Measurements from ENCODE around the gene VPREB3.

DNA sequence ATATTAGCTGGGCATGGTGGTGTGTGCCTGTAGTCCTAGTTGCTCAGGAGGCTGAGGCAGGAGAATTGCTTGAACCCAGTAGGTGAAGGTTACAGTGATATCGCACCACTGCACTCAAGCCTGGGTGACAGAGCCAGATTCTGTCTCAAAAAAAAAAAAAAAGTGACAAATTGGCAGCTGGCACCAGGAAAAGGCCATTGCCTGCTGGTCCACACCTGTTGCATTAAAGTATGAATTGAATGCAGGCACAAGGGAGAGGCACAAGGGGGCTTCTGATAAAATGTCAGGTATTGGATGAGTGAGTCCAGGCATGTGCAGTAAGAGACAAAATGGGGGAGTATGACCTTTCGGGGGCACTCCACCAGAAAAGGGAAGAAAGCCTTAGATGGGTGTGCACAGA is 31.5 kb downstream of the VPREB3 start:
- TF ChIP-seq, protein P1, sequence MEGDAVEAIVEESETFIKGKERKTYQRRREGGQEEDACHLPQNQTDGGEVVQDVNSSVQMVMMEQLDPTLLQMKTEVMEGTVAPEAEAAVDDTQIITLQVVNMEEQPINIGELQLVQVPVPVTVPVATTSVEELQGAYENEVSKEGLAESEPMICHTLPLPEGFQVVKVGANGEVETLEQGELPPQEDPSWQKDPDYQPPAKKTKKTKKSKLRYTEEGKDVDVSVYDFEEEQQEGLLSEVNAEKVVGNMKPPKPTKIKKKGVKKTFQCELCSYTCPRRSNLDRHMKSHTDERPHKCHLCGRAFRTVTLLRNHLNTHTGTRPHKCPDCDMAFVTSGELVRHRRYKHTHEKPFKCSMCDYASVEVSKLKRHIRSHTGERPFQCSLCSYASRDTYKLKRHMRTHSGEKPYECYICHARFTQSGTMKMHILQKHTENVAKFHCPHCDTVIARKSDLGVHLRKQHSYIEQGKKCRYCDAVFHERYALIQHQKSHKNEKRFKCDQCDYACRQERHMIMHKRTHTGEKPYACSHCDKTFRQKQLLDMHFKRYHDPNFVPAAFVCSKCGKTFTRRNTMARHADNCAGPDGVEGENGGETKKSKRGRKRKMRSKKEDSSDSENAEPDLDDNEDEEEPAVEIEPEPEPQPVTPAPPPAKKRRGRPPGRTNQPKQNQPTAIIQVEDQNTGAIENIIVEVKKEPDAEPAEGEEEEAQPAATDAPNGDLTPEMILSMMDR (IDR thresholded peaks at IDR 0.05) = no peak
- no peak for TF ChIP-seq EZH2 (IDR thresholded peaks at IDR 0.05; ENCODE audit: borderline replicate concordance, insufficient read depth, low read depth, low read length, poor library complexity, severe bottlenecking)

All from B cell (primary cell).